Ascending aorta (tissue), 2 donors: ENCODE measurements around the gene MPHOSPH8. TPM values are rescaled to one million over a fixed set of nuclear protein-coding genes. Genes with fewer than 3 reads are reported as not detected.
A peak's percentile ranks its signal among the peaks of the same experiment; 100 is the strongest.

Experiments
- DNase-seq, 2 donors: peaks; one replicate each; pipeline ENCODE4 v3.0.0-alpha.2; 2019; ENCODE audit warnings: low spot score in 2 of 2
- H3K27ac ChIP-seq, 2 donors: fragments of 200-600 bp; sonication (generic); one replicate each; pipeline ENCODE4 v1.5.1; 2016 to 2017; ENCODE audit warnings: mild to moderate bottlenecking in 1 of 2
- H3K27me3 ChIP-seq: fragments of 200-600 bp; sonication (generic); one replicate; pipeline ENCODE4 v1.5.1; 2017
- H3K36me3 ChIP-seq, 2 donors: fragments of 200-600 bp; sonication (generic); one replicate each; pipeline ENCODE4 v1.5.1; 2016
- H3K4me1 ChIP-seq, 2 donors: fragments of 200-600 bp; sonication (generic); one replicate each; pipeline ENCODE4 v1.5.1; 2016 to 2017; ENCODE audit warnings: mild to moderate bottlenecking in 1 of 2
- H3K4me3 ChIP-seq, 2 donors: fragments of 200-600 bp; sonication (generic); one replicate each; pipeline ENCODE4 v1.5.1; 2016 to 2017; ENCODE audit warnings: mild to moderate bottlenecking in 1 of 2
- H3K9me3 ChIP-seq, 2 donors: fragments of 200-600 bp; sonication (generic); one replicate each; pipeline ENCODE4 v1.5.1; 2016
- CTCF ChIP-seq, 3 experiments: fragments of 200-600 bp in 2 of 3; fragments of 450-650 bp in 1 of 3; sonication (generic) in 2 of 3; IDR thresholded peaks; one replicate each; pipeline ENCODE4 v1.5.1; 2016 to 2019; ENCODE audit warnings: antibody characterized with exemption in 3 of 3, mild to moderate bottlenecking in 1 of 3, moderate library complexity in 1 of 3
- intact Hi-C: fragments of 100-400 bp; cut with DNase I; formaldehyde crosslinking; loops from one replicate; pipeline ENCODE4 v1.15.1; 2023
- total RNA-seq: library from RNA; depleted of rRNA; stranded (reverse); fragments of >200 nt; gene quantifications from one replicate; pipeline ENCODE4 v1.1.0, GENCODE V29; 2016

Gene MPHOSPH8
- 18.5 TPM for total RNA-seq

GRCh38 chr13:19633479-19634255 lies at the start of gene MPHOSPH8:
MPHOSPH8 (plus strand) TSS chr13:19633659; CDS start chr13:19633749, 90 bp downstream.
- Histone ChIP-seq H3K27ac (peak within 1 kb of the TSS; percentile 92 to 93), H3K4me3 (peak within 1 kb of the TSS; percentile 71 to 93), H3K4me1 (peaks cover 5 to 23% of the 10 kb centered on the region in 2 donors), H3K9me3 (no peaks in the 10 kb centered on the region), H3K36me3 (no peaks in the 10 kb centered on the region), H3K27me3 (no peaks in the 10 kb centered on the region)
- no peak for TF ChIP-seq CTCF (IDR thresholded peaks at IDR 0.05)
- DNase-seq: peak; percentile 80 to 97
- intact Hi-C loops: loop anchor here (1.0 to 5.0 kb wide), 5 partner anchors 149 to 1824 kb away; partner anchors contain the start of genes IFT88, PSPC1, ZDHHC20 and ZMYM2

GRCh38 chr13:19586904-19587634 lies 46.4 kb upstream of the MPHOSPH8 start:
- TF ChIP-seq CTCF (IDR thresholded peaks at IDR 0.05): no peak
- Histone ChIP-seq H3K4me1 (no peaks in the 10 kb centered on the region), H3K27me3 (no peaks in the 10 kb centered on the region), H3K36me3 (no peaks in the 10 kb centered on the region), H3K4me3 (peak overlapping the region in 1 of 2 donors; percentile 25), H3K9me3 (no peaks in the 10 kb centered on the region), H3K27ac (no peak overlapping the region)
- intact Hi-C loops: no loop called here
- DNase-seq: no peak

- Histone ChIP-seq H3K27ac (no peak overlapping the region), H3K4me1 (no peaks in the 10 kb centered on the region), H3K36me3 (no peaks in the 10 kb centered on the region), H3K27me3 (no peaks in the 10 kb centered on the region), H3K4me3 (no peak overlapping the region), H3K9me3 (no peaks in the 10 kb centered on the region)
- DNase-seq: no peak
- intact Hi-C loops: no loop called here
- peak in 2 of 3 experiments; percentile 12 to 40 for TF ChIP-seq CTCF (IDR thresholded peaks at IDR 0.05)
Observed at GRCh38 chr13:19587635-19588300, 45.7 kb upstream of the MPHOSPH8 start.

GRCh38 chr13:19589312-19589711 lies 44.1 kb upstream of the MPHOSPH8 start:
- H3K4me3 ChIP-seq: no peak overlapping the region
- no peak overlapping the region for H3K27ac ChIP-seq
- no peaks in the 10 kb centered on the region for H3K9me3 ChIP-seq
- DNase-seq: no peak
- H3K4me1 ChIP-seq: no peaks in the 10 kb centered on the region
- no peaks in the 10 kb centered on the region for H3K27me3 ChIP-seq
- TF ChIP-seq CTCF (IDR thresholded peaks at IDR 0.05): no peak
- intact Hi-C loops: no loop called here
- H3K36me3 ChIP-seq: no peaks in the 10 kb centered on the region

- no peaks in the 10 kb centered on the region for H3K9me3 ChIP-seq
- DNase-seq: no peak
- H3K4me3 ChIP-seq: no peak overlapping the region
- TF ChIP-seq CTCF (IDR thresholded peaks at IDR 0.05): no peak
- no peaks in the 10 kb centered on the region for H3K36me3 ChIP-seq
- no peak overlapping the region for H3K27ac ChIP-seq
- intact Hi-C loops: no loop called here
- no peaks in the 10 kb centered on the region for H3K4me1 ChIP-seq
- H3K27me3 ChIP-seq: no peaks in the 10 kb centered on the region
Observed at GRCh38 chr13:19590423-19590822, 43.0 kb upstream of the MPHOSPH8 start.
